ENCODE data around the gene GFOD1.

The GFOD1 gene

GRCh38 chr6:13500264-13500663, 12.9 kb upstream of the GFOD1 start (continued):
- TF ChIP-seq CREB5 (CRISPR knock-in tag; IDR thresholded peaks at IDR 0.05; ENCODE audit: low read depth) (no peak), TOX (CRISPR knock-in tag; IDR thresholded peaks at IDR 0.05; ENCODE audit: borderline replicate concordance) (no peak), ISL1 (CRISPR knock-in tag; IDR thresholded peaks at IDR 0.05) (no peak), ZNF565 (CRISPR knock-in tag; conservative IDR thresholded peaks at IDR 0.05; ENCODE audit: low read depth) (no peak)

GRCh38 chr6:13496513-13497190, 9.3 kb upstream of the GFOD1 start:
- 0 out of 2 replicates have a peak, but pooled peaks have one; percentile 43 for TF ChIP-seq CREB5 (CRISPR knock-in tag; IDR thresholded peaks at IDR 0.05; ENCODE audit: low read depth)
- TF ChIP-seq ARNTL (CRISPR knock-in tag; IDR thresholded peaks at IDR 0.05; ENCODE audit: borderline replicate concordance, low read depth): no peak
- no peak for TF ChIP-seq TSHZ2 (CRISPR knock-in tag; IDR thresholded peaks at IDR 0.05)
- no peak for ATAC-seq

GRCh38 chr6:13495818-13496217, 8.4 kb upstream of the GFOD1 start:
- TF ChIP-seq BACH2 (CRISPR knock-in tag; IDR thresholded peaks at IDR 0.05; ENCODE audit: borderline replicate concordance): no peak
- no peak for TF ChIP-seq PPARA (CRISPR knock-in tag; IDR thresholded peaks at IDR 0.05; ENCODE audit: borderline replicate concordance)
- no peak for TF ChIP-seq ESRRG (CRISPR knock-in tag; IDR thresholded peaks at IDR 0.05)
- no peak for TF ChIP-seq RARB (CRISPR knock-in tag; IDR thresholded peaks at IDR 0.05)
- TF ChIP-seq OSR1 (CRISPR knock-in tag; IDR thresholded peaks at IDR 0.05): no peak
- no peak for TF ChIP-seq TCF4 (CRISPR knock-in tag; IDR thresholded peaks at IDR 0.05; ENCODE audit: borderline replicate concordance)
- TF ChIP-seq ARNTL (CRISPR knock-in tag; IDR thresholded peaks at IDR 0.05; ENCODE audit: borderline replicate concordance, low read depth): no peak
- TF ChIP-seq ZFP30 (CRISPR knock-in tag; IDR thresholded peaks at IDR 0.05): no peak
- ATAC-seq: no peak

GRCh38 chr6:13495112-13495776, 7.8 kb upstream of the GFOD1 start:
- no peak for TF ChIP-seq POU6F1 (CRISPR knock-in tag; IDR thresholded peaks at IDR 0.05; ENCODE audit: borderline replicate concordance, low read depth)
- TF ChIP-seq ARNTL (CRISPR knock-in tag; IDR thresholded peaks at IDR 0.05; ENCODE audit: borderline replicate concordance, low read depth): no peak
- TF ChIP-seq ZFP3 (CRISPR knock-in tag; IDR thresholded peaks at IDR 0.05): no peak
- TF ChIP-seq PPARA (CRISPR knock-in tag; IDR thresholded peaks at IDR 0.05; ENCODE audit: borderline replicate concordance): no peak
- no peak for TF ChIP-seq GLIS3 (CRISPR knock-in tag; IDR thresholded peaks at IDR 0.05)
- no peak for TF ChIP-seq RARB (CRISPR knock-in tag; IDR thresholded peaks at IDR 0.05)
- TF ChIP-seq SNAI2 (CRISPR knock-in tag; IDR thresholded peaks at IDR 0.05): no peak
- TF ChIP-seq ZNF565 (CRISPR knock-in tag; conservative IDR thresholded peaks at IDR 0.05; ENCODE audit: low read depth): no peak
- no peak for TF ChIP-seq CREB5 (CRISPR knock-in tag; IDR thresholded peaks at IDR 0.05; ENCODE audit: low read depth)
- no peak for TF ChIP-seq CSRNP3 (CRISPR knock-in tag; IDR thresholded peaks at IDR 0.05)
- TF ChIP-seq ESRRG (CRISPR knock-in tag; IDR thresholded peaks at IDR 0.05): no peak
- no peak for ATAC-seq

All from SK-N-SH treated with all-trans-retinoic acid at 6 μM for 48 hours (cell line).